GM12872 (cell line): ENCODE measurements around the gene GYG1.

Experiments
- CTCF ChIP-seq: IDR thresholded peaks from 3 replicates; pipeline ENCODE4 v1.5.1; 2011; ENCODE audit warnings: low read depth, mild to moderate bottlenecking, low read length, moderate library complexity; ENCODE audit not compliant: insufficient read depth

The GYG1 gene

GRCh38 chr3:149037684-149038083 lies 46.3 kb downstream of the GYG1 start:
- TF ChIP-seq CTCF = no peak

GRCh38 chr3:149038322-149038721 lies 47.0 kb downstream of the GYG1 start:
- TF ChIP-seq CTCF = no peak

GRCh38 chr3:149042789-149043386 lies 51.5 kb downstream of the GYG1 start:
- no peak for TF ChIP-seq CTCF

GRCh38 chr3:149044339-149045083 lies 53.2 kb downstream of the GYG1 start:
- TF ChIP-seq CTCF = no peak

GRCh38 chr3:149055575-149055974 lies 64.2 kb downstream of the GYG1 start:
- no peak for TF ChIP-seq CTCF

GRCh38 chr3:149058198-149058597 lies 66.9 kb downstream of the GYG1 start:
- TF ChIP-seq CTCF = no peak

GRCh38 chr3:149058602-149059001 lies 67.3 kb downstream of the GYG1 start:
- TF ChIP-seq CTCF = no peak
